GM12892 (cell line): ENCODE data around the gene NR2F6.

Experiments
- POLR2A ChIP-seq: IDR thresholded peaks from 2 replicates; pipeline ENCODE4 v1.6.1; 2011; ENCODE audit warnings: low read depth, low read length, control low read depth
- POLR2AphosphoS5 ChIP-seq: IDR thresholded peaks from 2 replicates; pipeline ENCODE4 v1.6.1; 2011; ENCODE audit warnings: low read depth, low read length, control low read depth
- TAF1 ChIP-seq: IDR thresholded peaks from 2 replicates; pipeline ENCODE4 v1.6.1; 2011; ENCODE audit warnings: low read depth, mild to moderate bottlenecking, control low read depth, low read length, borderline replicate concordance

GRCh38 chr19:17263712-17264640 lies 18.3 kb upstream of the NR2F6 start:
- no peak for TF ChIP-seq POLR2A
- TF ChIP-seq POLR2AphosphoS5 = no peak
- TF ChIP-seq TAF1 = no peak
